Fibroblast of the conjunctiva (primary cell): ENCODE data around the gene SRRT.
"Not testable (repeated sequence)": the region's sequence is repeated elsewhere in the genome, so short reads cannot be mapped to it uniquely, and the experiment has no call there.

ENCODE experiments used
- DNase-seq: peaks from one replicate; pipeline ENCODE4 v3.0.0-alpha.2; 2010; ENCODE audit warnings: low read depth

The SRRT gene

GRCh38 chr7:100933734-100934133 is 58.8 kb downstream of the SRRT start:
- no peak for DNase-seq

- not testable (repeated sequence) for DNase-seq
Measured at GRCh38 chr7:100935381-100935780, 60.5 kb downstream of the SRRT start.

- not testable (repeated sequence) for DNase-seq
Measured at GRCh38 chr7:100936167-100936566, 61.3 kb downstream of the SRRT start.
